Prostate gland (tissue), 2 donors: ENCODE results near the gene PSPH.

Experiments used
- POLR2A ChIP-seq: fragments of 450-650 bp; IDR thresholded peaks from one replicate; pipeline ENCODE4 v1.6.1; 2016; ENCODE audit warnings: antibody characterized with exemption, mild to moderate bottlenecking
- POLR2AphosphoS5 ChIP-seq: sonication (generic); formaldehyde crosslinking; IDR thresholded peaks from one replicate; pipeline ENCODE4 v1.6.1; 2017; ENCODE audit warnings: antibody characterized with exemption
- TF ChIP-seq, protein P1 (sequence below), 4 experiments: fragments of 200-600 bp in 2 of 4; fragments of 450-650 bp in 2 of 4; sonication (generic) in 2 of 4; IDR thresholded peaks; 1 replicate in 3 of 4; 2 replicates in 1 of 4; pipeline ENCODE4 v1.5.1; 2016 to 2019; ENCODE audit warnings: antibody characterized with exemption in 4 of 4, mild to moderate bottlenecking in 2 of 4, moderate library complexity in 2 of 4

DNA sequence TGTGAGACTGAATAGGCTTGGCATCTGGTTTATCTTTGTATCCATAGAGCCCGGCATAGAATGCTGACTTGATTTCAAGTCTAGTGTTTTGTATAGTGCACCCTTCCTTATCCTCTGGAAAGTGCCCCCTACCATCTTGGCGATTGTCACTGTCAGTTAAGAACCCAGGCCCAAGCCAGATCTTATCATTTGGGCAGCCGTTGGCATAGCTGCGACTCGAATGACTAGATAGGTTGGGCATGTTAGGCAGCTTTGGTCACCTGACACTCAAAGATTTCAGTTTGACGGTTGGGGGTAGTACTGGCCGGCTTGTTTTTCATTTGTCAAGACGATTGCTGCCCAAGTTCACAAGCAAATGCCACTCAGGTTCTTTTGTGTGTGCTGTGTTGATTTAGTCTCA, 80.3 kb downstream of the PSPH start:
- TF ChIP-seq, protein P1, sequence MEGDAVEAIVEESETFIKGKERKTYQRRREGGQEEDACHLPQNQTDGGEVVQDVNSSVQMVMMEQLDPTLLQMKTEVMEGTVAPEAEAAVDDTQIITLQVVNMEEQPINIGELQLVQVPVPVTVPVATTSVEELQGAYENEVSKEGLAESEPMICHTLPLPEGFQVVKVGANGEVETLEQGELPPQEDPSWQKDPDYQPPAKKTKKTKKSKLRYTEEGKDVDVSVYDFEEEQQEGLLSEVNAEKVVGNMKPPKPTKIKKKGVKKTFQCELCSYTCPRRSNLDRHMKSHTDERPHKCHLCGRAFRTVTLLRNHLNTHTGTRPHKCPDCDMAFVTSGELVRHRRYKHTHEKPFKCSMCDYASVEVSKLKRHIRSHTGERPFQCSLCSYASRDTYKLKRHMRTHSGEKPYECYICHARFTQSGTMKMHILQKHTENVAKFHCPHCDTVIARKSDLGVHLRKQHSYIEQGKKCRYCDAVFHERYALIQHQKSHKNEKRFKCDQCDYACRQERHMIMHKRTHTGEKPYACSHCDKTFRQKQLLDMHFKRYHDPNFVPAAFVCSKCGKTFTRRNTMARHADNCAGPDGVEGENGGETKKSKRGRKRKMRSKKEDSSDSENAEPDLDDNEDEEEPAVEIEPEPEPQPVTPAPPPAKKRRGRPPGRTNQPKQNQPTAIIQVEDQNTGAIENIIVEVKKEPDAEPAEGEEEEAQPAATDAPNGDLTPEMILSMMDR (IDR thresholded peaks at IDR 0.05), result no peak
- no peak for TF ChIP-seq POLR2A
- TF ChIP-seq POLR2AphosphoS5, result no peak
